PC-3 (cell line): ENCODE measurements around the gene TMEM86B. TPM values are rescaled to one million over a fixed set of nuclear protein-coding genes. Genes with fewer than 3 reads are reported as not detected.

ENCODE experiments used
- ATAC-seq: fragments of 200-7000 bp; cut with Tn5 transposase; 2 replicates; pipeline ENCODE4 v1.9.1; 2020; ENCODE audit warnings: mild to moderate bottlenecking, moderate library complexity
- BruUV-seq: library from RNA; stranded (reverse); fragments of 400-500 nt; replicated peaks from 2 replicates; lab custom pipeline; 2021; lab: Mats Ljungman, UMichigan
- CTCF ChIA-PET: fragments of 300-600 bp; sonication (Branson Sonifier 250); formaldehyde crosslinking; loops from one replicate; lab custom pipeline; 2022; ENCODE audit warnings: antibody characterized with exemption; lab: Charles Lee
- POLR2A ChIA-PET: fragments of 300-600 bp; sonication (Branson Sonifier 250); formaldehyde crosslinking; loops from one replicate; lab custom pipeline; 2022; ENCODE audit warnings: antibody characterized with exemption; ENCODE audit not compliant: unreplicated experiment; lab: Charles Lee
- DNase-seq: peaks from one replicate; pipeline ENCODE4 v3.0.0-alpha.2; 2015
- H2AFZ ChIP-seq: fragments of 300-600 bp; sonication (generic); 2 replicates; pipeline ENCODE4 v1.6.0; 2016; ENCODE audit warnings: antibody characterized with exemption, low read length
- H3F3A ChIP-seq: fragments of 300-600 bp; sonication (generic); one replicate; pipeline ENCODE4 v1.6.0; 2017; ENCODE audit warnings: antibody characterized with exemption, low read length, control low read depth, mild to moderate bottlenecking; ENCODE audit not compliant: unreplicated experiment
- H3K27ac ChIP-seq: fragments of 300-600 bp; sonication (generic); 2 replicates; pipeline ENCODE4 v1.5.1; 2016; ENCODE audit warnings: mild to moderate bottlenecking, low read length
- H3K27me3 ChIP-seq: fragments of 300-600 bp; sonication (generic); 2 replicates; pipeline ENCODE4 v1.6.1; 2016; ENCODE audit warnings: low read length, mixed read lengths
- H3K36me3 ChIP-seq: fragments of 300-600 bp; sonication (generic); 2 replicates; pipeline ENCODE4 v1.6.1; 2016; ENCODE audit warnings: low read depth, mixed run types, low read length, mixed read lengths
- H3K4me1 ChIP-seq: fragments of 300-600 bp; sonication (generic); 2 replicates; pipeline ENCODE4 v1.5.1; 2016; ENCODE audit warnings: low read length; ENCODE audit not compliant: insufficient read depth
- H3K4me2 ChIP-seq: fragments of 300-600 bp; sonication (generic); 2 replicates; pipeline ENCODE4 v1.6.0; 2016; ENCODE audit warnings: low read length
- H3K4me3 ChIP-seq: fragments of 300-600 bp; sonication (generic); 2 replicates; pipeline ENCODE4 v1.5.1; 2016; ENCODE audit warnings: mild to moderate bottlenecking, low read length, mixed read lengths
- H3K79me2 ChIP-seq: fragments of 300-600 bp; sonication (generic); 2 replicates; pipeline ENCODE4 v1.6.1; 2017; ENCODE audit warnings: low read length, mixed read lengths
- H3K9ac ChIP-seq: fragments of 300-600 bp; sonication (generic); 2 replicates; pipeline ENCODE4 v1.6.0; 2016; ENCODE audit warnings: mild to moderate bottlenecking, low read length
- H3K9me2 ChIP-seq: fragments of 300-600 bp; sonication (generic); replicated peaks from 2 replicates; pipeline ENCODE4 v1.6.1; 2016; ENCODE audit warnings: mixed run types, low read length, mixed read lengths
- H3K9me3 ChIP-seq: fragments of 300-600 bp; sonication (generic); 2 replicates; pipeline ENCODE4 v1.6.1; 2016; ENCODE audit warnings: low read length, mixed read lengths
- H4K20me1 ChIP-seq: fragments of 300-600 bp; sonication (generic); 2 replicates; pipeline ENCODE4 v1.6.1; 2016; ENCODE audit warnings: low read length, mixed read lengths
- EZH2 ChIP-seq: fragments of 300-600 bp; sonication (generic); IDR thresholded peaks from one replicate; pipeline ENCODE4 v1.6.1; 2017; ENCODE audit warnings: antibody characterized with exemption, mild to moderate bottlenecking, low read length; ENCODE audit not compliant: unreplicated experiment
- EZH2phosphoT487 ChIP-seq: fragments of 300-600 bp; sonication (generic); IDR thresholded peaks from 2 replicates; pipeline ENCODE4 v1.6.1; 2018; ENCODE audit warnings: mild to moderate bottlenecking, antibody characterized with exemption, low read length, borderline replicate concordance
- intact Hi-C: fragments of 100-400 bp; cut with micrococcal nuclease; formaldehyde crosslinking; loops from 2 replicates; pipeline ENCODE4 v1.9.0; 2023
- total RNA-seq: library from RNA; depleted of rRNA; stranded (reverse); fragments of >200 nt; gene quantifications from 2 replicates; pipeline ENCODE4 v1.2.3, GENCODE V29; 2014
- TF ChIP-seq, protein P1 (sequence below): fragments of 300-600 bp; sonication (generic); conservative IDR thresholded peaks from 2 replicates; pipeline ENCODE4 v1.5.1; 2017; ENCODE audit warnings: antibody characterized with exemption, low read depth, mild to moderate bottlenecking, low read length

Gene TMEM86B
- total RNA-seq, 1 experiment from 2014 or later, result 11.8 TPM

DNA sequence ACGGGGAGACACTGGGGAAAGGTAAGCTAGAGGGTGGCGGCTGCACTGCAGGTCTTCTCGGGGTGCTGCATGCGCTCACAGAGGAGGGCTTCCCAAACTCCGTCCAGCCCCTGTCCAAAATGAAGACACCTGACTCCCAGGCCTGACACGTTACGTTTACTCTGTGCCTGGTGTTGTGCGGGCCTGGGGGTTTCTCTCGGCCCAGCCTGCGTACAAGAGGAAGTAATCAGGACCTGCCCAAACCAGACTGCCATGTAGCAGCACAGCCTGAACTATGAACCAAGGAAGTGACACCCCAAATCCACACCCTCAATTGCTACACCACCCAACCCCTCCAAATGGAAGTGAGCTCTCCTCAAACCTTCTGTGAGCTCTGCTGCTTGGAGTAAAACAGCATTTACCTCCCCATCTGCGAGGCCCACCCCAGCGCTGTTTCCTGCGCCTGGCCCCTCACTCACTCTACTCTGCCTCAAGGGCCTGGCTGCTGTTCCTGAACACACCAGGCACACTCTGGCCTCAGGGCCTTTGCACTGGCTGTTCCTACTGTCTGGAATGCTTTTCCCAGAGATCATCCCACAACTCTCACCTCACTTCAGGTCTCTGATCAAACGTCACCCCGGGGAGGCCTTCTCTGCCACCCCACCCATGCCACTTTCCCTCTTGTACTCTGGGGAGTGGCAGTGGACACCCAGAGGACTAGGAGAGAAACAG lies 48.3 kb upstream of the TMEM86B start:
- no peak for ATAC-seq

DNA sequence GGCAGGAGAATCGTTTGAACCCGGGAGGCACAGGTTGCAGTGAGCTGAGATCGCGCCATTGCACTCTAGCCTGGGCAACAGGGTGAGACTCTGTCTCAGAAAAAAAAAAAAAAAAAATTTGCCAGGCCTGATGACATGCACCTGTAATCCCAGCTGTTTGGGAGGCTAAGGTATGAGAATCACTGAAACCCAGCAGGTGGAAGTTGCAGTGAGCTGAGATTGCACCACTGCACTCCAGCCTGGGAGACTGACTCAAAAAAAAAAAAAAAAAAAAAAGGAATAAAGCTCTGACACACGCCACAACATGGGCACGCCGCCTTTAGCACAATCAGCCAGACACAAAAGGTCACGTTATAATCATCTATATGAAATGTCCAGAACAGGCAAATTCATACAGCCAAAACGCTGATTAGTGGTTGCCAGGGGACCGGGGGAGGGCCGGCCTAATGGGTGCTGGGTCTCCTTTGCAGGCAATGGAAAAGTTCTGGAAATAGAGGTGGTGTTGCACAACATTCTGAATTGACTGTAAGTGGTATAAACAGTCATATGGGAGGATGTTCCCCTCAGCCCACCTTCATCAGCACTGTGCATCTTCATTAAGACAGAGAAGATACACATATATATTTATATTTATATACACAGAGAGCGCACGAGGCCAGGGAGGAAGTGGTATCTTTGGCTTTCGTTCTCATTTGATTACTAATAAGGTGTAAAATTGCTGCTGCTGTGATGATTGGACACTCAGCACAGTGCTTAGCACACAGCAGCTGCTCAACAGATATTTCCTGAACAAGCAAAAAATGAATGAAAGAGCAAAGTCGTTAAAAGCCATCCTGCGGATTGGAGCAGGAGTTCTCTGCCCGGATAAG lies 47.5 kb upstream of the TMEM86B start:
- no peak overlapping the region for H3K9ac ChIP-seq
- no peak for ATAC-seq
- no TSS peak for BruUV-seq
- H3K4me1 ChIP-seq, result peaks cover 10% of the 10 kb centered on the region; the same call in 1 of the 2 replicates
- peaks cover 22% of the 10 kb centered on the region for H3K36me3 ChIP-seq
- H3K4me2 ChIP-seq, result no peak overlapping the region
- CTCF ChIA-PET, result no interaction called here
- peaks cover 16% of the 10 kb centered on the region for H3K79me2 ChIP-seq
- no peak overlapping the region for H2AFZ ChIP-seq
- DNase-seq, result no peak
- H3K4me3 ChIP-seq, result no peak overlapping the region
- TF ChIP-seq EZH2phosphoT487 (no peak), EZH2 (no peak)
- TF ChIP-seq, protein P1, sequence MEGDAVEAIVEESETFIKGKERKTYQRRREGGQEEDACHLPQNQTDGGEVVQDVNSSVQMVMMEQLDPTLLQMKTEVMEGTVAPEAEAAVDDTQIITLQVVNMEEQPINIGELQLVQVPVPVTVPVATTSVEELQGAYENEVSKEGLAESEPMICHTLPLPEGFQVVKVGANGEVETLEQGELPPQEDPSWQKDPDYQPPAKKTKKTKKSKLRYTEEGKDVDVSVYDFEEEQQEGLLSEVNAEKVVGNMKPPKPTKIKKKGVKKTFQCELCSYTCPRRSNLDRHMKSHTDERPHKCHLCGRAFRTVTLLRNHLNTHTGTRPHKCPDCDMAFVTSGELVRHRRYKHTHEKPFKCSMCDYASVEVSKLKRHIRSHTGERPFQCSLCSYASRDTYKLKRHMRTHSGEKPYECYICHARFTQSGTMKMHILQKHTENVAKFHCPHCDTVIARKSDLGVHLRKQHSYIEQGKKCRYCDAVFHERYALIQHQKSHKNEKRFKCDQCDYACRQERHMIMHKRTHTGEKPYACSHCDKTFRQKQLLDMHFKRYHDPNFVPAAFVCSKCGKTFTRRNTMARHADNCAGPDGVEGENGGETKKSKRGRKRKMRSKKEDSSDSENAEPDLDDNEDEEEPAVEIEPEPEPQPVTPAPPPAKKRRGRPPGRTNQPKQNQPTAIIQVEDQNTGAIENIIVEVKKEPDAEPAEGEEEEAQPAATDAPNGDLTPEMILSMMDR, result no peak
- intact Hi-C loops, result no loop called here
- POLR2A ChIA-PET, result no interaction called here
- H3K9me3 ChIP-seq, result no peaks in the 10 kb centered on the region
- no peak overlapping the region for H3K27ac ChIP-seq
- H3F3A ChIP-seq, result peaks cover 7% of the 10 kb centered on the region
- no peaks in the 10 kb centered on the region for H3K27me3 ChIP-seq
- no peaks in the 10 kb centered on the region for H3K9me2 ChIP-seq
- H4K20me1 ChIP-seq, result no peaks in the 10 kb centered on the region

More for the DNA sequence above, 48.3 kb upstream of the TMEM86B start:
- Histone ChIP-seq H2AFZ (no peak overlapping the region), H3K4me1 (peaks cover 10% of the 10 kb centered on the region; the same call in 1 of the 2 replicates), H3K36me3 (peaks cover 22% of the 10 kb centered on the region), H3K4me3 (no peak overlapping the region), H3F3A (peaks cover 7% of the 10 kb centered on the region), H3K27me3 (no peaks in the 10 kb centered on the region), H3K4me2 (no peak overlapping the region), H4K20me1 (no peaks in the 10 kb centered on the region), H3K9ac (no peak overlapping the region), H3K79me2 (peaks cover 16% of the 10 kb centered on the region), H3K27ac (no peak overlapping the region), H3K9me2 (no peaks in the 10 kb centered on the region), H3K9me3 (no peaks in the 10 kb centered on the region)
- intact Hi-C loops, result no loop called here
- ChIA-PET CTCF (no interaction called here), POLR2A (no interaction called here)
- TF ChIP-seq, protein P1, result no peak
- TF ChIP-seq EZH2 (no peak), EZH2phosphoT487 (no peak)
- no TSS peak for BruUV-seq
- DNase-seq, result no peak
